Stimulated activated CD8-positive, alpha-beta memory T cell treated with anti-CD3 and anti-CD28 coated beads, Interleukin-7, amount 100 ng/mL, for 48 hours (primary cell): ENCODE measurements around the gene PEX26.

Experiments used
- DNase-seq, 2 donors: peaks; one replicate each; pipeline ENCODE4 v3.0.0-alpha.2; 2020; ENCODE audit warnings: low read depth in 1 of 2; ENCODE audit errors: extremely low read depth in 1 of 2

PEX26 gene

GRCh38 chr22:18152519-18152918 lies 74.7 kb downstream of the PEX26 start:
- DNase-seq, result no peak

DNA sequence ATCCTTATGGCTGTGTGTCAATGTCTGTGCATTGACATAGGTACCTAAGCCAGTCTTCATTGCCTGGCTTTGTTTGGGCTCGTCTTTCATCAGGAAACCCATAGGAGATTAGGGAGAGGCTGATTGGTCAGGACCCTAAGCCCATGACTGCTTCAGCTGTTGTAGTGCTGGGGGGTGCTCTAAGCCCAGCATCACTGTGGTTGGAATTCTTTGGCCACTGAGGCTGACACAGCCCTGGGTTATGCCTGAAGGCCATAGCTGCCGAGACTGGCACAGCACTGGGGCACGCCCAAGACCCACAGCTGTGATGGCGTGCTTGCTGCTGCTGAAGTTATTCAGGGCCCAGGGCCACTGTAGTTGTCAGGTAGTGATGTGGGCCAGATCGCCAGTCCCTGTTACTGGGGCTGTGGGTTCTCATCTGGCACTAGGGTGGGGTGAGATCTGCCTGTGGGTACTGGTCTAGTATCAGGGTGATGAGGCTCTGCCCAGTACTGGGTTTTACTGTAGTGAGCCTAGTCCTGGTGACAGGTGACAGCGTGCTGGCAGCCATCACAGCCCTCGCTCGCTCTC lies 77.1 kb downstream of the PEX26 start:
- DNase-seq, result no peak
